H7 (cell line): ENCODE measurements around the gene ACOXL. TPM values are rescaled to one million over a fixed set of nuclear protein-coding genes. Genes with fewer than 3 reads are reported as not detected.

Source experiments
- DNase-seq: peaks from one replicate; pipeline ENCODE4 v3.0.0; 2012
- H3K27me3 ChIP-seq: 2 replicates; pipeline ENCODE4 v1.6.0; 2011; ENCODE audit warnings: mild to moderate bottlenecking, low read length; ENCODE audit not compliant: control insufficient read depth, insufficient read depth
- H3K36me3 ChIP-seq: replicated peaks from 2 replicates; pipeline ENCODE4 v1.5.1; 2011; ENCODE audit warnings: low read length; ENCODE audit not compliant: control insufficient read depth, insufficient read depth
- H3K4me3 ChIP-seq: 2 replicates; pipeline ENCODE4 v1.5.1; 2011; ENCODE audit warnings: low read depth, mild to moderate bottlenecking, control low read depth, low read length, moderate library complexity; ENCODE audit not compliant: insufficient read depth
- total RNA-seq: library from RNA; depleted of rRNA; stranded (reverse); fragments of >200 nt; shearing (Covaris generic); gene quantifications from 2 replicates; pipeline ENCODE4 v1.2.3, GENCODE V29; 2014

The ACOXL gene
- total RNA-seq, 1 experiment from 2014 or later: 2.7 TPM

DNA sequence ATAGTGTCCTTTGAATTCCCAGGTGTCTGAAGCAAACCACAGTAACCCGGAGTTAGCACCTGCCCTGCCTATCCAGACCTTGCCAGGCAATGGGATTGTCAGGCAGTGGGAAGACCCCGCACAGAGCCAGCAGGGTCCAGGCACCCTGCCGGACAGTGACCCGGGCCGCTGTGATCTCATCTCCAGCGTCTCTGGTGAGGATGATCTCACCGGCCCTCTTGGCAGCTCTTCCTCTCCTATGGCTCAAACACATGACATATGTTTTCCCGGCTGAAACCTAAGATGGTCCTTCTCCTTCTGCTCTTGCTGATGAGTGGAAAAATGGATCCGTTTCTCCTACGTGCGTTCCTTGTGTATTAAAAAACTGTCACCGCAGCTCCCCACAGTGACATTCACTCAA, 75.1 kb downstream of the ACOXL start:
- Histone ChIP-seq H3K36me3 (no peaks in the 10 kb centered on the region), H3K4me3 (no peak overlapping the region)
- no peak for DNase-seq

DNA sequence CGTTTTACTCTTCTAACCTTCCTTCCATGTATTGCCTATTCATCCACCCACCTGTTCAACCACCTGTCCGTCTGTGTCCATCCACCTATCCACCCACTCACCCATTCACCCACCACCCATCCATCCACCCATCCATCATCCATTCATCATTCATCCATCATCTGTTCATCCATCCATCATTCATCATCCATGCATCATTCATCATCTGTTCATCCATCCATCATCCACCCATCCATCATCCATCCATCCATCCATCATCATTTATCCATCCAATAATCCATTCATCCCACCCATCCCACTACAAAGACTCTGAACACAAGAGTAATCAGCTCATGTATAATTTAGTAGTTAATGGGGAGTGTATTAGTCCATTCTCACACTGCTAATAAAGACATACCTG, 78.0 kb downstream of the ACOXL start:
- no peaks in the 10 kb centered on the region for H3K27me3 ChIP-seq
- H3K36me3 ChIP-seq: no peaks in the 10 kb centered on the region
- H3K4me3 ChIP-seq: no peak overlapping the region
- DNase-seq: no peak

More for the DNA sequence above, 75.1 kb downstream of the ACOXL start:
- H3K27me3 ChIP-seq: no peaks in the 10 kb centered on the region

- DNase-seq: no peak
- Histone ChIP-seq H3K27me3 (no peaks in the 10 kb centered on the region), H3K36me3 (no peaks in the 10 kb centered on the region; the same call in 1 of the 2 replicates), H3K4me3 (no peak overlapping the region)
Observed at GRCh38 chr2:110812726-110813645, 80.6 kb downstream of the ACOXL start.

DNA sequence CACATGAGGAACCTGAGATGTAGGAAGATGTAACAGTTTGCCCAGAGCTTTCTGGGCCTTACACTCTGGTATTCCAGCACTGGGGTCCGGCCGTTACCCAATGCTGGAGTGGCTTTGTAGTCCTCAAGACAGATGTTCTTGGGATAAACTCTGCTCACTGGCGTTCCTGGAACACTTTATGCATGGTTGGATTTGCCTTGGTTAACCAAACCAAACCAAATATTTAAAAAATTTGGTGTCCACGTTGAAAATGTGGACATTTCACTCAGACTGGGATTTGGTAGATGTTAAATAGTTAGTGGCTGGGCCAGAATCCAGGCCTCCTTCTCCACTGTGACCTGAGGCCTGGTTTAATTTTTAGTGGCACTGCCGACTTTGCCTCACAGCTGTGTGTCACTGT, 81.5 kb downstream of the ACOXL start:
- Histone ChIP-seq H3K27me3 (no peaks in the 10 kb centered on the region), H3K4me3 (no peak overlapping the region), H3K36me3 (no peaks in the 10 kb centered on the region; the same call in 1 of the 2 replicates)
- no peak for DNase-seq

DNA sequence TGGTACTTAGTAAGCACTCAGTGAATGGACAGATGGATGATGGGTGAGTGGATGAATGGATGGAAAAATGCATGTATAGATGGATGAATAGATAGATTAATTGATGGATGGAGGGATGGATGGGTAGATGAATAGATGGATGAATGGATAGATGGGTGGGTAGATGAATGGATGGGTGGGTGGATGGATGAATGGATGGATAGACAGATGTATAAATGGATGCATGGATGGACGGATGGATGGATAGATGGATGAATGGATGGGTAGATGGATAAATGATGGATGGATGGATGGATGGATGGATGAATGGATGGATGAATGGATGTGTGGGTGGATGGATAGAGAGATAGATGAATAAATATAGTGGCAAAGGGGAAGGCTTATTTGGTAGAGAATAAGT, 83.6 kb downstream of the ACOXL start:
- DNase-seq: no peak
- H3K36me3 ChIP-seq: no peaks in the 10 kb centered on the region; the same call in 1 of the 2 replicates
- no peaks in the 10 kb centered on the region for H3K27me3 ChIP-seq

GRCh38 chr2:110816404-110817365, 84.3 kb downstream of the ACOXL start:
- Histone ChIP-seq H3K4me3 (no peak overlapping the region), H3K36me3 (no peaks in the 10 kb centered on the region; the same call in 1 of the 2 replicates), H3K27me3 (no peaks in the 10 kb centered on the region)
- no peak for DNase-seq

More for the DNA sequence above, 83.6 kb downstream of the ACOXL start:
- no peak overlapping the region for H3K4me3 ChIP-seq

DNA sequence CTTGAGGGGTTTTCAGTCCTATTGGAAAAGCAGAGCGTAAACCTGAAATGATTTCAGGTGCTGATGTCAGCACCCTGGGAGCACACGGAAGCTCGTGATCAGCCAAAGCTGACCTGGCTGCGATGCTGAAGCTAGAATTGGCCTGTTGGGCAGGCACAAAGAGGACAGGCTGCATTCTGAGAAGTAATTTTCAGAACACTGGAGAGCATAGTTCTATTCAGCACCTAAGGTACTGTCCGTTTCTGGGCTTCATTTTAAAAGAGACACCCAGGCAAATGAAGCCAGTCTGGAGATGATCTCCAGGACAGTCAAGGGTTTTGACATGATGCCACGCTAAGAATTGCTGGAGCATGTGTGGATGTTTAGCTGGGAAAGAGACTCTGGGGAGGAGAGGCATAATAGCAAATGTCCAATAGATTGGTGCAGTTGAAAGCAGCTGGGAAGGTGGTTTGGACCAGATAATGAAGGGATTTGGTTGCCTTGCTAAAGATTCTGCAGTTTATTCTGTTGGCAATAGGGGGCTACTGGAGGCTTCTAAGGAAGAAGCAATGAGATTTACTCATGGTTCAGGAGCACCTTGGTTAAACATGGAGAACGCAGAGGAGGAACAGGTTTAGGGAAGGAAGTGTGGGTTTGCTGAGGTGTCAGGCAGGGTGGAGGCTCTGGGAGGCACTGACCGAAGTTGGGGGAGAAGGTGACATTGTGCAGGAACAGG, 86.6 kb downstream of the ACOXL start:
- Histone ChIP-seq H3K27me3 (no peaks in the 10 kb centered on the region), H3K36me3 (no peaks in the 10 kb centered on the region; the same call in 1 of the 2 replicates), H3K4me3 (no peak overlapping the region)
- no peak for DNase-seq

DNA sequence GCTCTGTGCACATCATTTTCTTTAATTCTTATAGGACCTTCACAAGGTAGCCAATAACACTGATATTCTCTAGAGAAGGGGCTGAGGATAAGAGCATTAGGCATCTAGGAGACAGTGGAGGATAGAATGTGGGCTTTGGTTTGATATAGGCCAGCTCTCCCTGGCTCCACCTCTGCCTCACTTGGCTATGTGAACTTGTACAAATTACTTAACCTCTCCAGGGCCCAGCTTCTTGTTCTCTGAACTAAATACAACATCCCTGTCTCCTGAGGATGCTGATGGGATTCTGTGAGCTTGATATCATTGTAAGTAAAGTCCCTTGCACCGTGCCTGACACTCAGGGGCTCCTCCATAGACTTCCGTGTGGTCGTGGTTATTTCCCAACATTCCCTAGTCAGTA, 87.3 kb downstream of the ACOXL start:
- no peaks in the 10 kb centered on the region for H3K27me3 ChIP-seq

DNA sequence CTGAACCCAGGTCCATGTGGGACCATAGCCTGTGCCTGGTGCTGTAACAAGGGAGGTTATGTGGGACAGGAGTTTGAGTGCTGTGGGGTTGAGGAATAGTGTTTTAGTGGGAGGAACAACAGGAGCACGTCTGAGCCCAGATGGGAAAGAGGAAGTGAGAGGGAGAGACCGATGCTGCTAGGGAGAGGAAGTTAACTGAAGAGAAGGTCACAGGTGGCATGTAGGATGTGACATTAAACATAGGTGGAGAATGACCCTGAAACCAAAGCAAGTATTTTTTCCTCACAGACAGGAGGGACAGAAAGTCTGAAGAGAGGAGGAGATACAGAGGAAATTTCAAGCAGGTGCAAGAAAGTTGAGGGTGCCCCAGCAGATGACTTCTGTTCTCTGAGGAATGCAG, 87.8 kb downstream of the ACOXL start:
- no peaks in the 10 kb centered on the region; the same call in 1 of the 2 replicates for H3K36me3 ChIP-seq
- no peak for DNase-seq
- H3K4me3 ChIP-seq: no peak overlapping the region
- H3K27me3 ChIP-seq: no peaks in the 10 kb centered on the region

More for the DNA sequence above, 87.3 kb downstream of the ACOXL start:
- H3K36me3 ChIP-seq: no peaks in the 10 kb centered on the region; the same call in 1 of the 2 replicates
- DNase-seq: no peak
- H3K4me3 ChIP-seq: no peak overlapping the region

GRCh38 chr2:110823165-110823564, 90.8 kb downstream of the ACOXL start:
- no peaks in the 10 kb centered on the region; the same call in 1 of the 2 replicates for H3K36me3 ChIP-seq
- no peaks in the 10 kb centered on the region for H3K27me3 ChIP-seq
- no peak overlapping the region for H3K4me3 ChIP-seq
- no peak for DNase-seq

GRCh38 chr2:110827511-110827910, 95.1 kb downstream of the ACOXL start:
- no peak for DNase-seq
- Histone ChIP-seq H3K36me3 (no peaks in the 10 kb centered on the region), H3K4me3 (no peak overlapping the region), H3K27me3 (no peaks in the 10 kb centered on the region)

GRCh38 chr2:110828330-110828729, 96.0 kb downstream of the ACOXL start:
- H3K27me3 ChIP-seq: no peaks in the 10 kb centered on the region
- H3K4me3 ChIP-seq: no peak overlapping the region
- H3K36me3 ChIP-seq: no peaks in the 10 kb centered on the region
- no peak for DNase-seq

DNA sequence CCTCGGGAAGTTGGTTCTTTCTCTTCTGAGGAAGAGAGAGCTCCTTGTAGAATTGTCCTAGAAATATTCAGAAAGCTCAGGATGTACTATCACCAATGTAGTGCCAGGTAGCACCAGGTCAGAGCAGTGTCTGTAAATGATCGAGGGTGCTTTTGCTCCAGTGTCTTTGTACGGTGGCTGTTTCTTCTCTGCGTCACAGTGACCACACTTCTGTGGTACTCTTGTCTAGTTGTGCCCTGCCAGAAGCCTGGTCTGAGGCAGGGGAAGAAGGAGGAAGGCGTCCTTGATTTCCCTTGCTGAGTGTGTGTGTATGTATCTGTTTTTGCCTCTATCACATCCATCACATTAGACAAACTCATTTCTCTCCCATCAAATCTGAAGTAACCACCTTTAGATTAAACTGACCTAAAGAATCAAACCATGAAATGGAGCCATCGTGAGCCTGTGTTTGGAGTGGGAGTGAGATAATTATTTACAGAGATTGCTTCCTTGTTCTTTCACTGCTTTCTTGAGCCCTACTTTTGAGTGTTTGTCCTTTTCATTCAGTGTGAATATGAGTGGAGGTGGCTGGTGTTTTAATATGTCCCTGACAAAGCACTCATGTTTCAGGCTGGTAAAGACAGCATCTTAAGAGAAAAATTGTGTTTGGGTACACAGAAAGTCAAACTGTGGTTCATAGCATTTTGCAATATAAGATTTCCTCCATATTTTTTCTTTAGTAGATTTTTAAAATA, 97.2 kb downstream of the ACOXL start:
- Histone ChIP-seq H3K36me3 (no peaks in the 10 kb centered on the region), H3K27me3 (no peaks in the 10 kb centered on the region), H3K4me3 (no peak overlapping the region)
- DNase-seq: no peak
